Subcutaneous adipose tissue (tissue), 4 donors: Measurements from ENCODE around the gene ZMAT2. TPM values are rescaled to one million over a fixed set of nuclear protein-coding genes. Genes with fewer than 3 reads are reported as not detected.

Source experiments
- CTCF ChIP-seq: fragments of 450-650 bp; IDR thresholded peaks from one replicate; pipeline ENCODE4 v1.5.1; 2016; ENCODE audit warnings: low read depth, mild to moderate bottlenecking, control low read depth, antibody characterized with exemption, moderate library complexity
- total RNA-seq, 4 donors: library from RNA; depleted of rRNA; stranded (reverse); fragments of >200 nt; gene quantifications; one replicate each; pipeline ENCODE4 v1.1.0, GENCODE V29; 2016

ZMAT2 gene
- 10 to 100 TPM; 35.0 to 48.7 (median 43.0) TPM for total RNA-seq

- no peak for TF ChIP-seq CTCF
Measured at GRCh38 chr5:140700177-140701144, at the start of gene ZMAT2. Gene ZMAT2, plus strand, starts transcription at chr5:140700447. Its CDS starts 14 bp downstream, at chr5:140700461.

GRCh38 chr5:140658870-140659269, 41.4 kb upstream of the ZMAT2 start:
- TF ChIP-seq CTCF, result no peak

- no peak for TF ChIP-seq CTCF
Measured at GRCh38 chr5:140664030-140664358, 36.3 kb upstream of the ZMAT2 start.

- TF ChIP-seq CTCF, result no peak
Measured at GRCh38 chr5:140664359-140665119, 35.7 kb upstream of the ZMAT2 start, which contains the start of gene WDR55. Gene WDR55, plus strand, starts transcription at chr5:140664904. Its CDS starts 9 bp downstream, at chr5:140664913.

GRCh38 chr5:140671472-140672125, 28.6 kb upstream of the ZMAT2 start:
- no peak for TF ChIP-seq CTCF

- no peak for TF ChIP-seq CTCF
Measured at GRCh38 chr5:140672455-140673186, 27.6 kb upstream of the ZMAT2 start.
